HG03342 (cell line): ENCODE results near the gene CFAP68.
"Not testable (repeated sequence)": the region's sequence is repeated elsewhere in the genome, so short reads cannot be mapped to it uniquely, and the experiment has no call there.

ENCODE experiments used
- ATAC-seq: cut with Tn5 transposase; IDR thresholded peaks from one replicate; pipeline ENCODE4 v1.9.1; 2021; ENCODE audit warnings: mild to moderate bottlenecking, moderate library complexity; ENCODE audit not compliant: unreplicated experiment

Gene CFAP68

GRCh38 chr11:111916768-111917167, 37.4 kb downstream of the CFAP68 start:
- no peak for ATAC-seq

GRCh38 chr11:111917312-111917711, 38.0 kb downstream of the CFAP68 start:
- no peak for ATAC-seq

- ATAC-seq: no peak
Measured at GRCh38 chr11:111917788-111918187, 38.4 kb downstream of the CFAP68 start.

- no peak for ATAC-seq
Measured at GRCh38 chr11:111918390-111919256, 39.3 kb downstream of the CFAP68 start, which contains the start of gene C11orf52. C11orf52 (plus strand) TSS chr11:111918913; CDS start chr11:111918973, 60 bp downstream.

- ATAC-seq: no peak
Measured at GRCh38 chr11:111920908-111921307, 41.6 kb downstream of the CFAP68 start.

- no peak for ATAC-seq
Measured at GRCh38 chr11:111921541-111922230, 42.3 kb downstream of the CFAP68 start.

GRCh38 chr11:111922803-111923202, 43.5 kb downstream of the CFAP68 start:
- ATAC-seq: no peak

- no peak for ATAC-seq
Measured at GRCh38 chr11:111923351-111923788, 44.0 kb downstream of the CFAP68 start.

GRCh38 chr11:111923951-111924350, 44.6 kb downstream of the CFAP68 start:
- ATAC-seq: no peak

GRCh38 chr11:111925953-111926352, 46.6 kb downstream of the CFAP68 start:
- ATAC-seq: no peak

GRCh38 chr11:111926505-111927391, 47.4 kb downstream of the CFAP68 start:
- ATAC-seq: peak; percentile 88

- no peak for ATAC-seq
Measured at GRCh38 chr11:111930472-111930871, 51.1 kb downstream of the CFAP68 start.

GRCh38 chr11:111932611-111932950, 53.2 kb downstream of the CFAP68 start:
- no peak for ATAC-seq

GRCh38 chr11:111933176-111933575, 53.8 kb downstream of the CFAP68 start:
- ATAC-seq: not testable (repeated sequence)

GRCh38 chr11:111933872-111934271, 54.5 kb downstream of the CFAP68 start:
- ATAC-seq: no peak

- ATAC-seq: no peak
Measured at GRCh38 chr11:111934306-111934705, 55.0 kb downstream of the CFAP68 start.
